HepG2 (cell line): ENCODE measurements around the gene KCNK6. TPM values are rescaled to one million over a fixed set of nuclear protein-coding genes. Genes with fewer than 3 reads are reported as not detected.

ENCODE experiments used
- ARID2 ChIP-seq: sonication (generic); formaldehyde crosslinking; IDR thresholded peaks from 2 replicates; pipeline ENCODE4 v1.8.1; 2022; ENCODE audit warnings: mild to moderate bottlenecking, missing genetic modification reagents, borderline replicate concordance
- CENPX ChIP-seq: sonication (generic); formaldehyde crosslinking; IDR thresholded peaks from 2 replicates; pipeline ENCODE4 v1.9.0; 2021; ENCODE audit warnings: mild to moderate bottlenecking, missing genetic modification reagents, moderate library complexity
- CHD2 ChIP-seq: IDR thresholded peaks from 2 replicates; pipeline ENCODE4 v1.6.1; 2011; ENCODE audit warnings: low read depth, low read length, improper control_type of control experiment
- EZH2 ChIP-seq: conservative IDR thresholded peaks from 2 replicates; pipeline ENCODE4 v1.6.1; 2012; ENCODE audit warnings: mild to moderate bottlenecking, low read depth, low read length, moderate library complexity
- HOXA9 ChIP-seq: sonication (generic); formaldehyde crosslinking; IDR thresholded peaks from 2 replicates; pipeline ENCODE4 v1.8.1; 2022; ENCODE audit warnings: missing genetic modification reagents, mild to moderate bottlenecking, moderate library complexity, borderline replicate concordance
- KAT2B ChIP-seq: fragments of 150-350 bp; IDR thresholded peaks from 2 replicates; pipeline ENCODE4 v1.6.1; 2014; ENCODE audit warnings: low read depth, low read length, borderline replicate concordance
- KDM1A ChIP-seq: IDR thresholded peaks from 2 replicates; pipeline ENCODE4 v1.6.1; 2016; ENCODE audit warnings: missing compliant biosample characterization
- KDM5B ChIP-seq: sonication (generic); formaldehyde crosslinking; IDR thresholded peaks from 2 replicates; pipeline ENCODE4 v1.4.0; 2020; ENCODE audit warnings: missing genetic modification reagents, mild to moderate bottlenecking, borderline replicate concordance
- MBD4 ChIP-seq: IDR thresholded peaks from 2 replicates; pipeline ENCODE4 v1.6.1; 2012; ENCODE audit warnings: low read length, inconsistent platforms, borderline replicate concordance
- MIER3 ChIP-seq: IDR thresholded peaks from 2 replicates; pipeline ENCODE4 v1.6.1; 2016; ENCODE audit warnings: missing compliant biosample characterization, borderline replicate concordance
- PPARG ChIP-seq: conservative IDR thresholded peaks from 2 replicates; pipeline ENCODE4 v1.6.1; 2016; ENCODE audit warnings: missing biosample characterization, missing genetic modification reagents
- SNAPC2 ChIP-seq: sonication (generic); formaldehyde crosslinking; IDR thresholded peaks from 2 replicates; pipeline ENCODE4 v1.8.1; 2022; ENCODE audit warnings: mild to moderate bottlenecking, missing genetic modification reagents
- TBX2 ChIP-seq: sonication (generic); formaldehyde crosslinking; IDR thresholded peaks from 2 replicates; pipeline ENCODE4 v1.5.0; 2020; ENCODE audit warnings: missing genetic modification reagents, mild to moderate bottlenecking, borderline replicate concordance
- ZEB1 ChIP-seq: IDR thresholded peaks from 2 replicates; pipeline ENCODE4 v1.6.1; 2012; ENCODE audit warnings: mild to moderate bottlenecking, low read depth, inconsistent platforms; ENCODE audit not compliant: insufficient replicate concordance
- ZNF256 ChIP-seq: sonication (generic); formaldehyde crosslinking; conservative IDR thresholded peaks from 2 replicates; pipeline ENCODE4 v1.4.0; 2020; ENCODE audit warnings: missing genetic modification reagents
- ZNF263 ChIP-seq: sonication (generic); formaldehyde crosslinking; IDR thresholded peaks from 2 replicates; pipeline ENCODE4 v1.4.0; 2020; ENCODE audit warnings: missing genetic modification reagents
- ZNF556 ChIP-seq: sonication (generic); formaldehyde crosslinking; IDR thresholded peaks from 2 replicates; pipeline ENCODE4 v1.4.0; 2020; ENCODE audit warnings: mild to moderate bottlenecking, missing genetic modification reagents, borderline replicate concordance
- ZNF557 ChIP-seq: sonication (generic); formaldehyde crosslinking; IDR thresholded peaks from 2 replicates; pipeline ENCODE4 v1.4.0; 2020; ENCODE audit warnings: missing genetic modification reagents
- ZNF598 ChIP-seq: sonication (generic); formaldehyde crosslinking; IDR thresholded peaks from 2 replicates; pipeline ENCODE4 v1.5.1; 2020; ENCODE audit warnings: mild to moderate bottlenecking, missing genetic modification reagents, borderline replicate concordance
- ZNF670 ChIP-seq: sonication (generic); formaldehyde crosslinking; IDR thresholded peaks from 2 replicates; pipeline ENCODE4 v1.8.0; 2022; ENCODE audit warnings: mild to moderate bottlenecking, missing genetic modification reagents, borderline replicate concordance
- ZNF776 ChIP-seq: sonication (generic); formaldehyde crosslinking; IDR thresholded peaks from 2 replicates; pipeline ENCODE4 v1.4.0; 2020; ENCODE audit warnings: mild to moderate bottlenecking, missing genetic modification reagents
- ZNF777 ChIP-seq: sonication (generic); formaldehyde crosslinking; IDR thresholded peaks from 2 replicates; pipeline ENCODE4 v1.4.0; 2020; ENCODE audit warnings: missing genetic modification reagents
- ZNF878 ChIP-seq: sonication (generic); formaldehyde crosslinking; IDR thresholded peaks from 2 replicates; pipeline ENCODE4 v1.8.1; 2023; ENCODE audit warnings: mild to moderate bottlenecking, missing genetic modification reagents, moderate library complexity
- ZNF891 ChIP-seq: sonication (generic); formaldehyde crosslinking; IDR thresholded peaks from 2 replicates; pipeline ENCODE4 v1.5.0; 2020; ENCODE audit warnings: mild to moderate bottlenecking, missing genetic modification reagents
- polyA plus RNA-seq, 8 experiments: library from polyadenylated mRNA; depleted of rRNA in 3 of 8; stranded (reverse) in 7 of 8; unstranded in 1 of 8; fragments of >200 nt; fragmentation: Illumina TruSeq in 4 of 8; extraction: Trizol in 4 of 8; gene quantifications; 2 replicates each; pipeline versions ENCODE4 v1.2.1 to v1.2.3, GENCODE V29; 2011 to 2016; ENCODE audit warnings: low read depth in 4 of 8, missing spikeins in 1 of 8, mixed read lengths in 1 of 8; ENCODE audit not compliant: insufficient read depth in 1 of 8
- total RNA-seq, 5 experiments: library from RNA; depleted of rRNA; stranded (reverse); fragments of >200 nt; fragmentation: Illumina TruSeq; extraction: Trizol; gene quantifications; 2 replicates each; pipeline ENCODE4 v1.2.3, GENCODE V29; 2016; ENCODE audit warnings: low read depth in 1 of 5
- TF ChIP-seq, protein P1 (sequence below): sonication (generic); formaldehyde crosslinking; IDR thresholded peaks from 2 replicates; pipeline ENCODE4 v1.5.0; 2020; ENCODE audit warnings: missing genetic modification reagents
- TF ChIP-seq, protein P2 (sequence below): fragments of 450-650 bp; IDR thresholded peaks from 2 replicates; pipeline ENCODE4 v1.6.1; 2016
- TF ChIP-seq, protein P3 (sequence below): sonication (generic); formaldehyde crosslinking; IDR thresholded peaks from 2 replicates; pipeline ENCODE4 v1.4.0; 2020; ENCODE audit warnings: missing genetic modification reagents

KCNK6 gene
- total and polyA plus RNA-seq, 2 of the 13 experiments (the other 11 are each of a cell fraction or from before 2014, with no cell fraction given): 0.03 TPM; not detected in 1

DNA sequence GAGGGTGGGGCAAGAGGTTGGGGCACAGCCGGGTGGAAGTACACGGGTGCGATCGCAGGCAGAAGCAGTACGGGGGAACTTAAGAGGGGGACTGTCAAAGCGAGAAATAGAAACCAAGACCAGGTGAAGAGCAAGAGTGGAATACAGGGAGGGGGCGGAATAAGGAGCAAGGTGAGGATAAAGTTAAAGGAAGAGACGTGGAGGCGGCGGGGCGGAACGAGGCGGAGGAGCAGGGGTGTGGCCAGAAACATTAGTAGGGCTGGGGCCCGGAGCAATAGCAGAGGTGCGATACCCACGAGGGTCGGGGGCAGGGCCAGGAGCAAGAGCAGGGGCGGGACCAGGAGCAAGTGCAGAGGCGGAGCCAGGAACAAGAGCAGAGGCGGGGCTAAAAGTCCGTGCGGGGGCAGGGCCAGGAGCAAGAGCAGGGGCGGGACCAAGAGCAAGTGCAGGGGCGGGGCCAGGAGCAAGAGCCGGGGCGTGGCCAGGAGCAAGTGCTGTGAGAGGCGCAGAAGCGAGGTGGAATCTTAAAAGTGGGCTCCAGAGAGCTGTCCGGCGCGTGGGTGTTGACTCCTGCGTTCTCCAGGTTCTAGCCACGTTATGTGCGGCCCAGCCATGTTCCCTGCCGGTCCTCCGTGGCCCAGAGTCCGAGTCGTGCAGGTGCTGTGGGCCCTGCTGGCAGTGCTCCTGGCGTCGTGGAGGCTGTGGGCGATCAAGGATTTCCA is 17.2 kb downstream of the KCNK6 start (continued):
- TF ChIP-seq, protein P1, sequence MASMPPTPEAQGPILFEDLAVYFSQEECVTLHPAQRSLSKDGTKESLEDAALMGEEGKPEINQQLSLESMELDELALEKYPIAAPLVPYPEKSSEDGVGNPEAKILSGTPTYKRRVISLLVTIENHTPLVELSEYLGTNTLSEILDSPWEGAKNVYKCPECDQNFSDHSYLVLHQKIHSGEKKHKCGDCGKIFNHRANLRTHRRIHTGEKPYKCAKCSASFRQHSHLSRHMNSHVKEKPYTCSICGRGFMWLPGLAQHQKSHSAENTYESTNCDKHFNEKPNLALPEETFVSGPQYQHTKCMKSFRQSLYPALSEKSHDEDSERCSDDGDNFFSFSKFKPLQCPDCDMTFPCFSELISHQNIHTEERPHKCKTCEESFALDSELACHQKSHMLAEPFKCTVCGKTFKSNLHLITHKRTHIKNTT (CRISPR knock-in tag): no peak
- TF ChIP-seq KDM1A (CRISPR knock-in tag) (no peak), HOXA9 (CRISPR knock-in tag) (no peak), EZH2 (no peak), ZNF256 (no peak), MIER3 (no peak), ZNF878 (CRISPR knock-in tag) (no peak), ARID2 (0 out of 2 replicates have a peak, but pooled peaks have one; percentile 55), MBD4 (no peak), ZNF598 (no peak), ZNF776 (CRISPR knock-in tag) (no peak), ZNF557 (no peak), PPARG (CRISPR knock-in tag) (no peak), ZNF670 (CRISPR knock-in tag) (no peak), CHD2 (no peak), ZNF891 (no peak), ZEB1 (peak; percentile 41), ZNF777 (CRISPR knock-in tag) (no peak; the same call in 1 of the 2 replicates), KAT2B (no peak), ZNF556 (CRISPR knock-in tag) (no peak), KDM5B (CRISPR knock-in tag) (no peak), ZNF263 (no peak), SNAPC2 (peak; percentile 73; the same call in 1 of the 2 replicates), CENPX (CRISPR knock-in tag) (no peak), TBX2 (CRISPR knock-in tag) (no peak)
- TF ChIP-seq, protein P2, sequence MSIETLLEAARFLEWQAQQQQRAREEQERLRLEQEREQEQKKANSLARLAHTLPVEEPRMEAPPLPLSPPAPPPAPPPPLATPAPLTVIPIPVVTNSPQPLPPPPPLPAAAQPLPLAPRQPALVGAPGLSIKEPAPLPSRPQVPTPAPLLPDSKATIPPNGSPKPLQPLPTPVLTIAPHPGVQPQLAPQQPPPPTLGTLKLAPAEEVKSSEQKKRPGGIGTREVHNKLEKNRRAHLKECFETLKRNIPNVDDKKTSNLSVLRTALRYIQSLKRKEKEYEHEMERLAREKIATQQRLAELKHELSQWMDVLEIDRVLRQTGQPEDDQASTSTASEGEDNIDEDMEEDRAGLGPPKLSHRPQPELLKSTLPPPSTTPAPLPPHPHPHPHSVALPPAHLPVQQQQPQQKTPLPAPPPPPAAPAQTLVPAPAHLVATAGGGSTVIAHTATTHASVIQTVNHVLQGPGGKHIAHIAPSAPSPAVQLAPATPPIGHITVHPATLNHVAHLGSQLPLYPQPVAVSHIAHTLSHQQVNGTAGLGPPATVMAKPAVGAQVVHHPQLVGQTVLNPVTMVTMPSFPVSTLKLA: no peak
- TF ChIP-seq, protein P3, sequence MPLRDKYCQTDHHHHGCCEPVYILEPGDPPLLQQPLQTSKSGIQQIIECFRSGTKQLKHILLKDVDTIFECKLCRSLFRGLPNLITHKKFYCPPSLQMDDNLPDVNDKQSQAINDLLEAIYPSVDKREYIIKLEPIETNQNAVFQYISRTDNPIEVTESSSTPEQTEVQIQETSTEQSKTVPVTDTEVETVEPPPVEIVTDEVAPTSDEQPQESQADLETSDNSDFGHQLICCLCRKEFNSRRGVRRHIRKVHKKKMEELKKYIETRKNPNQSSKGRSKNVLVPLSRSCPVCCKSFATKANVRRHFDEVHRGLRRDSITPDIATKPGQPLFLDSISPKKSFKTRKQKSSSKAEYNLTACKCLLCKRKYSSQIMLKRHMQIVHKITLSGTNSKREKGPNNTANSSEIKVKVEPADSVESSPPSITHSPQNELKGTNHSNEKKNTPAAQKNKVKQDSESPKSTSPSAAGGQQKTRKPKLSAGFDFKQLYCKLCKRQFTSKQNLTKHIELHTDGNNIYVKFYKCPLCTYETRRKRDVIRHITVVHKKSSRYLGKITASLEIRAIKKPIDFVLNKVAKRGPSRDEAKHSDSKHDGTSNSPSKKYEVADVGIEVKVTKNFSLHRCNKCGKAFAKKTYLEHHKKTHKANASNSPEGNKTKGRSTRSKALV (CRISPR knock-in tag): no peak
